H1 (cell line): Measurements from ENCODE around the gene CCDC192. TPM values are rescaled to one million over a fixed set of nuclear protein-coding genes. Genes with fewer than 3 reads are reported as not detected.

ENCODE experiments used
- SIX5 ChIP-seq: IDR thresholded peaks from 2 replicates; pipeline ENCODE4 v1.6.1; 2011; ENCODE audit warnings: mild to moderate bottlenecking, low read depth, low read length
- polyA plus RNA-seq, 7 experiments: library from polyadenylated mRNA; depleted of rRNA in 3 of 7; stranded (reverse) in 5 of 7; unstranded in 2 of 7; fragments of >200 nt in 5 of 7; fragments of 200-250 nt in 2 of 7; gene quantifications; 1 replicate in 5 of 7; 2 replicates in 1 of 7; 4 replicates in 1 of 7; pipeline versions ENCODE4 v1.2.1 to v1.2.3, GENCODE V29; 2011 to 2013; ENCODE audit warnings: missing spikeins in 2 of 7, mixed read lengths in 2 of 7
- total RNA-seq: library from RNA; stranded (reverse); fragmentation: NEBNext Ultra II Directional; extraction: Animal tissue kit (Norgen Biotek cat#: 25700); gene quantifications from 2 replicates; pipeline ENCODE4 v1.2.1, GENCODE V29; 2021

Gene CCDC192
- total and polyA plus RNA-seq, 2 of the 8 experiments (the other 6 are each of a cell fraction or from before 2014, with no cell fraction given), result 0.61 TPM; not detected in 1

GRCh38 chr5:127814588-127814973 is 111.4 kb downstream of the CCDC192 start (continued):
- no peak for TF ChIP-seq SIX5
